WTC11 (cell line): Measurements from ENCODE around the gene KRT14.

Experiments used
- ATF1 ChIP-seq: sonication (generic); formaldehyde crosslinking; IDR thresholded peaks from 2 replicates; pipeline ENCODE4 v1.8.1; 2023; ENCODE audit warnings: mild to moderate bottlenecking, moderate library complexity, missing genetic modification reagents
- ATF2 ChIP-seq: sonication (generic); formaldehyde crosslinking; IDR thresholded peaks from 2 replicates; pipeline ENCODE4 v1.8.1; 2022; ENCODE audit warnings: low read depth, missing genetic modification reagents, borderline replicate concordance
- CDX4 ChIP-seq: fragments of 250-450 bp; sonication (Bioruptor Pico); IDR thresholded peaks from 2 replicates; pipeline ENCODE4 v1.9.0; 2021; ENCODE audit warnings: moderate library complexity, mild to moderate bottlenecking, inconsistent platforms, borderline replicate concordance
- CTCF ChIP-seq: fragments of 200-600 bp; IDR thresholded peaks from 2 replicates; pipeline ENCODE4 v1.8.0; 2022; ENCODE audit warnings: antibody characterized with exemption
- HMGA2 ChIP-seq: fragments of 250-450 bp; sonication (Bioruptor Pico); IDR thresholded peaks from 2 replicates; pipeline ENCODE4 v1.4.0; 2021; ENCODE audit warnings: mild to moderate bottlenecking, moderate library complexity
- IRF1 ChIP-seq: sonication (generic); formaldehyde crosslinking; IDR thresholded peaks from 2 replicates; pipeline ENCODE4 v1.8.0; 2023; ENCODE audit warnings: missing genetic modification reagents
- NFE2L1 ChIP-seq: sonication (generic); formaldehyde crosslinking; IDR thresholded peaks from 2 replicates; pipeline ENCODE4 v1.8.1; 2023; ENCODE audit warnings: missing genetic modification reagents
- SOX15 ChIP-seq: fragments of 250-450 bp; sonication (Bioruptor Pico); IDR thresholded peaks from 2 replicates; pipeline ENCODE4 v1.9.0; 2021; ENCODE audit warnings: mild to moderate bottlenecking
- SP1 ChIP-seq: sonication (generic); formaldehyde crosslinking; conservative IDR thresholded peaks from 2 replicates; pipeline ENCODE4 v1.8.1; 2022; ENCODE audit warnings: missing genetic modification reagents
- TP53 ChIP-seq: sonication (generic); formaldehyde crosslinking; IDR thresholded peaks from 2 replicates; pipeline ENCODE4 v1.8.1; 2023; ENCODE audit warnings: mild to moderate bottlenecking, missing genetic modification reagents
- ZNF121 ChIP-seq: sonication (generic); formaldehyde crosslinking; IDR thresholded peaks from 2 replicates; pipeline ENCODE4 v1.8.0; 2023; ENCODE audit warnings: missing genetic modification reagents
- ZNF263 ChIP-seq: sonication (generic); formaldehyde crosslinking; IDR thresholded peaks from 2 replicates; pipeline ENCODE4 v1.8.1; 2022; ENCODE audit warnings: low read depth, mild to moderate bottlenecking, moderate library complexity, missing genetic modification reagents
- ZNF671 ChIP-seq: fragments of 250-450 bp; sonication (Bioruptor Pico); IDR thresholded peaks from 2 replicates; pipeline ENCODE4 v1.8.0; 2021; ENCODE audit warnings: mild to moderate bottlenecking

- TF ChIP-seq ZNF671 (no peak), CTCF (no peak), ZNF121 (no peak), NFE2L1 (no peak), IRF1 (no peak), CDX4 (CRISPR knock-in tag) (no peak), HMGA2 (CRISPR knock-in tag) (no peak), ATF2 (CRISPR knock-in tag) (no peak), ATF1 (CRISPR knock-in tag) (no peak), SOX15 (CRISPR knock-in tag) (no peak), SP1 (CRISPR knock-in tag) (no peak), ZNF263 (CRISPR knock-in tag) (no peak), TP53 (CRISPR knock-in tag) (no peak)
These were observed 21.4 kb downstream of the KRT14 start for GRCh38 chr17:41565338-41565737.
